Astrocyte of the spinal cord (primary cell): ENCODE results near the gene BABAM2.

Source experiments
- DNase-seq: peaks from one replicate; pipeline ENCODE4 v3.0.0; 2011; ENCODE audit warnings: low read depth, low spot score
- H3K4me3 ChIP-seq: 2 replicates; pipeline ENCODE4 v1.5.1; 2011; ENCODE audit warnings: low read depth, mild to moderate bottlenecking, low read length, moderate library complexity
- CTCF ChIP-seq: IDR thresholded peaks from 2 replicates; pipeline ENCODE4 v1.5.1; 2012; ENCODE audit warnings: low read depth, mild to moderate bottlenecking, low read length, inconsistent platforms
- in situ Hi-C: cut with HindIII; loops from 2 replicates; pipeline ENCODE4 v1.10.0; 2017; ENCODE audit warnings: low sequenced_read_pairs

Gene BABAM2

GRCh38 chr2:27852691-27853090 is 37.8 kb upstream of the BABAM2 start:
- DNase-seq: no peak
- in situ Hi-C loops: no loop called here
- no peak overlapping the region for H3K4me3 ChIP-seq
- TF ChIP-seq CTCF: no peak

- in situ Hi-C loops: no loop called here
- DNase-seq: no peak
- TF ChIP-seq CTCF: no peak
- no peak overlapping the region for H3K4me3 ChIP-seq
These were observed 36.2 kb upstream of the BABAM2 start for GRCh38 chr2:27854229-27854862.

DNA sequence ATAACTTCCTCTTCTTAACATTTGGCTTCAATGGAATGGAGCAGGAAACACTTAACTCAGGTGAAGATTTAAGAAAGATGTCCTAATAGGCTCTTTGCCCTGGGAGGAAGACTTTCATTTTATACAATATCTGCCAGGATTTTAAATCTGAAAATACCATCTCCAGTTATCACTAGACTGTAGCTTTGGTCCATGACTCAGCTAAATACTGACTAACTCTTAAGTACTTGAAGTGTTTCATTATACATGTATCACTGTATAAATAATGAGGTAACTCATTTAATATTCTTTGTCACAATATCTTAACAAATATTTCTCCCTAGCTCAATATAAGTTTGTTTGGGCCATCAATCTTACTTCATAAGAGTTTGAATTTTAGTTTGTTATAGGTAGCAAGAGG is 35.1 kb upstream of the BABAM2 start:
- in situ Hi-C loops: no loop called here
- no peak for TF ChIP-seq CTCF
- peak; percentile 67 for DNase-seq
- H3K4me3 ChIP-seq: no peak overlapping the region

- H3K4me3 ChIP-seq: no peak overlapping the region
- no peak for DNase-seq
- TF ChIP-seq CTCF: no peak
- in situ Hi-C loops: no loop called here
These were observed 34.1 kb upstream of the BABAM2 start for GRCh38 chr2:27856386-27856785.

DNA sequence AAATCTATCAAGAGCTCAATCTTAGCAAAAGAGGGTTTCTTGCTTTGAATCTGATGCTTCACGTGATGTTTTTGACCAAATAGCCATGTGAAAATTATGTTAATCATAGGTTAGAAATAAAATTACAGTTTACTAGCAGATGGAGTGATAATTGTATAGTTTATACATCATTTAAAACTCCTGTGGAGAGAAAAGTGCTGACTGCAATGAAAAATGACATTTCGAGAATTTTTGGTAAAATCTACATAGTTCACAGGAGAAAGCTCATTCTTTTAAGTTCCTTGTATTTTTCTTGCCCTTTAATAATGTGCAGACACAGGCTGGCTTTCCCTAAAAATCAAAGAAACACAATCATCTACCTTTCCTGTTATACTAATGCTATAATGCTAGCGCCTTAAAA is 33.6 kb upstream of the BABAM2 start:
- DNase-seq: no peak
- in situ Hi-C loops: no loop called here
- TF ChIP-seq CTCF: no peak
- H3K4me3 ChIP-seq: no peak overlapping the region

DNA sequence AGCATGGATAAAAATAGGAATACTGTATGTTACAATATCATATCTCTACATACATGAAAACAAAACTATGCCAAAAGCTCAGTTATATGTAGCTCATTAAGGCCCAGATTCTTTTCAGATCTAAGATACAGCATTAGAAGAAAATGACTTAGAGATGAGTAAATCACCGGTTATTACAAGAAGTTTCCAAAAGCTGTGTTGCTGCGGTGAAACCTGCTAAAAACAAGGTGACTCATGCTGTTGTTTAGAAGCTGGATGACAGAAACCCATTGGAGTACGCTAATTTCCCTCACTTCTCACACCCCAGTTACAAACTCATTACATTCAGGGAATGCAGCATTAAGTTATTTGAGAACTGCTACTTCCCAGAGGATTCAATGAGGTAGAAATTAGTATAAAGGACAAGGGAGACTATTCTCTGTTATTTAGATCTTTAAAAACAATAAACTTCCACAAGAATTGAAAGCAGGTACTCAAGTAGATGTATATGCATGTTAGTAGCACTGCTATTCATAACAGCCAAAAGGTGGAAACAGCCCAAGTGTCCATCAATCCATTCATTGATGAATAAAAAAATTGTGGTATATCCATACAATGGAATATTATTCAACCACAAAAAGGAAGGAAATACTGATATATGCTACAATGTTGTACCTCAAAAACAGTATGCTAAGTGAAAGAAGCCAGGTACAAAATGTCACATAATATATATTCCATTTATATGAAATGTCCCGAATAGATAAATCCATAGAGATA is 32.9 kb upstream of the BABAM2 start:
- H3K4me3 ChIP-seq: no peak overlapping the region
- TF ChIP-seq CTCF: no peak
- in situ Hi-C loops: no loop called here
- peak; percentile 40 for DNase-seq
